SU-DHL-6 (cell line): ENCODE measurements around the gene OGDH.

Source experiments
- EZH2phosphoT487 ChIP-seq: fragments of 200-600 bp; sonication (generic), shearing (Covaris generic); conservative IDR thresholded peaks from 2 replicates; pipeline ENCODE4 v1.6.1; 2018; ENCODE audit warnings: mild to moderate bottlenecking, antibody characterized with exemption, low read length, moderate library complexity, mixed read lengths
- TF ChIP-seq, protein P1 (sequence below): fragments of 200-600 bp; sonication (generic); IDR thresholded peaks from one replicate; pipeline ENCODE4 v1.5.1; 2017; ENCODE audit warnings: antibody characterized with exemption, mild to moderate bottlenecking, low read length, moderate library complexity; ENCODE audit not compliant: insufficient read depth, poor library complexity, severe bottlenecking

DNA sequence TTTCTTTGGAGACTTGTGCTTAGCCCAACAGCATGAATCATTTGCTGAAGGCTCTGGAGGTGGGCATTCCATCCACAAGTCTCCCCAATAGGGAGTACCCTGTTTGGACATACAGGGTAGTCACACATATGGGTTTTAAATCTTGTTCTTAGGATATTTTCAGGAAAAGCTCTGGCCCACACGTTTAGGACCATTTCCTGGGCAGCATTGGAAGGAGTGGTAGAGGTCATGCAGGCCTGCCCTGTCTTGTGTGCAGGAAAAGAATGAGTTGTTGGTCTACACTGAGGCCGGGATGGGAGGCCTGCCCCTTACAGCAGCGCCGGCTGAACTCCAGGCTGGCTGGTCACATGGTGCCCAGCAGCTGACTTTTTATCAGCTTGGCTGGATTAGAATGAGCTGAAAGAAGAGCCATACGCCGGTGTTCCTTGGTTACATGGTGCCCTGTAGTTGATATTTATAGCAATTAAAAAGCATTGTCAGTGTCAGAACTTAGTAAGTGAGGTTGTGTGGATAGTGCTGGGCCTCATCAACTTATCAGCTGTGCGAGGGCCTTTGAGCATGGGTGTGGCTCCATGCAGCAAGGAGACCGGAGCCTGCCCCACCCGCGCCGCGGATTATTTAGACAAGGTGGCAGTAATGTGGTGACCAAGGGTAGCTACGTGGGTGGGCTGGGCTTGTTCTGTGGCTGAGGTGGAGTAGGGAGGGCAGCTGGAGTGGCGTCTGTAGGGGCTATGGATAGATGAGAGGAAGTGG is 28.6 kb downstream of the OGDH start:
- TF ChIP-seq, protein P1, sequence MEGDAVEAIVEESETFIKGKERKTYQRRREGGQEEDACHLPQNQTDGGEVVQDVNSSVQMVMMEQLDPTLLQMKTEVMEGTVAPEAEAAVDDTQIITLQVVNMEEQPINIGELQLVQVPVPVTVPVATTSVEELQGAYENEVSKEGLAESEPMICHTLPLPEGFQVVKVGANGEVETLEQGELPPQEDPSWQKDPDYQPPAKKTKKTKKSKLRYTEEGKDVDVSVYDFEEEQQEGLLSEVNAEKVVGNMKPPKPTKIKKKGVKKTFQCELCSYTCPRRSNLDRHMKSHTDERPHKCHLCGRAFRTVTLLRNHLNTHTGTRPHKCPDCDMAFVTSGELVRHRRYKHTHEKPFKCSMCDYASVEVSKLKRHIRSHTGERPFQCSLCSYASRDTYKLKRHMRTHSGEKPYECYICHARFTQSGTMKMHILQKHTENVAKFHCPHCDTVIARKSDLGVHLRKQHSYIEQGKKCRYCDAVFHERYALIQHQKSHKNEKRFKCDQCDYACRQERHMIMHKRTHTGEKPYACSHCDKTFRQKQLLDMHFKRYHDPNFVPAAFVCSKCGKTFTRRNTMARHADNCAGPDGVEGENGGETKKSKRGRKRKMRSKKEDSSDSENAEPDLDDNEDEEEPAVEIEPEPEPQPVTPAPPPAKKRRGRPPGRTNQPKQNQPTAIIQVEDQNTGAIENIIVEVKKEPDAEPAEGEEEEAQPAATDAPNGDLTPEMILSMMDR: no peak
- no peak for TF ChIP-seq EZH2phosphoT487
